GM10266 (cell line): ENCODE results near the gene BCL2.

ENCODE experiments used
- DNase-seq: peaks from one replicate; pipeline ENCODE4 v3.0.0; 2012; ENCODE audit errors: extremely low spot score
- CTCF ChIP-seq: IDR thresholded peaks from 2 replicates; pipeline ENCODE4 v1.5.1; 2012; ENCODE audit warnings: mild to moderate bottlenecking, low read depth; ENCODE audit not compliant: control insufficient read depth, insufficient read depth; ENCODE audit errors: missing control alignments

Gene BCL2

GRCh38 chr18:63087421-63088230 is 231.9 kb downstream of the BCL2 start:
- no peak for DNase-seq
- TF ChIP-seq CTCF = no peak

- no peak for TF ChIP-seq CTCF
- no peak for DNase-seq
Observed at GRCh38 chr18:63085611-63086010, 234.0 kb downstream of the BCL2 start.

GRCh38 chr18:63084219-63084618 is 235.3 kb downstream of the BCL2 start:
- no peak for TF ChIP-seq CTCF
- DNase-seq = no peak

- DNase-seq = no peak
- TF ChIP-seq CTCF = no peak
Observed at GRCh38 chr18:63083555-63083954, 236.0 kb downstream of the BCL2 start.

- no peak for DNase-seq
Observed at GRCh38 chr18:63083020-63083531, 236.5 kb downstream of the BCL2 start.

GRCh38 chr18:63082366-63083019 is 237.1 kb downstream of the BCL2 start:
- DNase-seq = no peak
- TF ChIP-seq CTCF = no peak

More at GRCh38 chr18:63083020-63083531, 236.5 kb downstream of the BCL2 start:
- TF ChIP-seq CTCF = no peak

- no peak for TF ChIP-seq CTCF
- DNase-seq = no peak
Observed at GRCh38 chr18:63079114-63079513, 240.5 kb downstream of the BCL2 start.
